Activated CD4-positive, alpha-beta T cell treated with anti-CD3 and anti-CD28 coated beads for 36 hours (primary cell): ENCODE data around the gene DBNL. TPM values are rescaled to one million over a fixed set of nuclear protein-coding genes. Genes with fewer than 3 reads are reported as not detected.

Source experiments
- ATAC-seq: fragments of 200-7000 bp; cut with Tn5 transposase; one replicate; pipeline ENCODE4 v1.10.0; 2021; ENCODE audit warnings: mild to moderate bottlenecking, moderate library complexity
- CTCF ChIA-PET: fragments of 350-600 bp; sonication (Branson Sonifier 250); formaldehyde crosslinking; loops from one replicate; lab custom pipeline; 2021; ENCODE audit warnings: antibody characterized with exemption; lab: Charles Lee
- POLR2A ChIA-PET: fragments of 350-600 bp; sonication (Branson Sonifier 250); formaldehyde crosslinking; loops from one replicate; lab custom pipeline; 2021; ENCODE audit warnings: antibody characterized with exemption, inconsistent platforms; lab: Charles Lee
- DNase-seq: peaks from one replicate; pipeline ENCODE4 v3.0.0-alpha.2; 2020
- H3K27ac Mint-ChIP-seq: one replicate; pipeline ENCODE4 v1.8.0; 2021; ENCODE audit warnings: mixed read lengths
- H3K27me3 Mint-ChIP-seq: one replicate; pipeline ENCODE4 v1.8.0; 2021; ENCODE audit warnings: mixed read lengths
- H3K36me3 Mint-ChIP-seq: one replicate; pipeline ENCODE4 v1.8.0; 2021; ENCODE audit warnings: low read depth, mixed read lengths
- H3K4me1 Mint-ChIP-seq: one replicate; pipeline ENCODE4 v1.8.0; 2021; ENCODE audit warnings: mixed read lengths
- H3K4me3 Mint-ChIP-seq: one replicate; pipeline ENCODE4 v1.8.0; 2021; ENCODE audit warnings: mild to moderate bottlenecking, moderate library complexity, mixed read lengths
- H3K9me3 Mint-ChIP-seq: one replicate; pipeline ENCODE4 v1.8.0; 2021; ENCODE audit warnings: low read depth, mixed read lengths
- intact Hi-C, 2 experiments: fragments of 100-400 bp; cut with DNase I in 1 of 2; cut with micrococcal nuclease in 1 of 2; formaldehyde crosslinking; loops; one replicate each; pipeline versions ENCODE4 v1.14.2 to v1.15.1; 2022 to 2024; cut with DNase I, micrococcal nuclease
- total RNA-seq, 2 experiments: library from RNA; stranded (reverse); gene quantifications; one replicate each; pipeline ENCODE4 v1.2.3, GENCODE V29; 2021

The DBNL gene
- total RNA-seq, 2 experiments from 2014 or later = 106 to 117 TPM

DNA sequence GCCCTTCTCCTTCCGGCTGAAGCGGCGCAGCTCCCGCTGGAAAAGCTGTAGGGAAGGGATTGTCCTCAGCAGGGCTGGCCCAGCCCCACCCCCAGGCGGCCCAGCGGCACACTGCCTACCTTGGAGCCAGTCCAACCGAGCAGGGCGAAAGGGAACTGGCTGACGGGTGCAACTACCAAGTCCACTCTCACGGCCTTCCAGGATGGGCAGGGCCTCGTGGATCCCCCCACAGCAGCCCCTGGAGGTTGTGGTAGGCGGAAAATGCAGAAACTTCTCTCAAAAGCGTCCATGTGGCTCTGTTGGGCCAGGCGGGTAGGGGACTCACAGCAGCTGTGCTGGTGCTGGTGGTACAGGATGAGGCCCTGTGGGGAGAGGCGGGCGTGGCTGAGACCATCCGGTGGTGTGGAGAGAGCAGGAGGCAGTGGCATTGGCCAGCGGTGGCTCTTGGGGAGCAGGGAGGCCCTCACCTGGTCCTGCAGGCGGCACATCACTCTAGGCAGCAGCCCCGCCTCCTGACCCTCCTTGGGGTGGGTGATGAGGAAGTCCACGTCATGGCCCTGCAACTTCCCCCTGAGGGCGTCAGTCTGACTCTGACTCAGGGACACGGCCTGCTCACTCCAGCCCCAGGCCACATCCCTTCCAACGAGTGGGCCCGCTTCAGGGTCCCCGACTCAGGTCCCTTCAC lies 29.3 kb downstream of the DBNL start:
- Mint-ChIP-seq H3K36me3 (peaks cover 42% of the 10 kb centered on the region), H3K9me3 (no peaks in the 10 kb centered on the region), H3K4me1 (peaks cover 12% of the 10 kb centered on the region), H3K27ac (peak overlapping the region; percentile 31), H3K27me3 (no peaks in the 10 kb centered on the region), H3K4me3 (no peak overlapping the region)
- intact Hi-C loops = no loop called here
- peak; percentile 81 for ATAC-seq
- CTCF ChIA-PET = no interaction called here
- peak; percentile 69 for DNase-seq
- POLR2A ChIA-PET = interaction anchor here (0.5 kb wide), 1 partner anchor 11 kb away, joined by 6 read pairs; no protein-coding TSS in a partner anchor

- no peaks in the 10 kb centered on the region for H3K9me3 Mint-ChIP-seq
- CTCF ChIA-PET = no interaction called here
- DNase-seq = no peak
- no peaks in the 10 kb centered on the region for H3K27me3 Mint-ChIP-seq
- ATAC-seq = no peak
- no peak overlapping the region for H3K4me3 Mint-ChIP-seq
- H3K4me1 Mint-ChIP-seq = peaks cover 12% of the 10 kb centered on the region
- POLR2A ChIA-PET = no interaction called here
- H3K36me3 Mint-ChIP-seq = peaks cover 42% of the 10 kb centered on the region
- intact Hi-C loops = no loop called here
- no peak overlapping the region for H3K27ac Mint-ChIP-seq
Observed at GRCh38 chr7:44074349-44074695, 29.8 kb downstream of the DBNL start.

GRCh38 chr7:44075296-44076075 lies 31.0 kb downstream of the DBNL start:
- ChIA-PET CTCF (no interaction called here), POLR2A (interaction anchor here (0.6 kb wide), 1 partner anchor 385 kb away, joined by 4 read pairs; no protein-coding TSS in a partner anchor)
- no peaks in the 10 kb centered on the region for H3K27me3 Mint-ChIP-seq
- H3K27ac Mint-ChIP-seq = no peak overlapping the region
- intact Hi-C loops = no loop called here
- peaks cover 17% of the 10 kb centered on the region for H3K4me1 Mint-ChIP-seq
- H3K9me3 Mint-ChIP-seq = no peaks in the 10 kb centered on the region
- ATAC-seq (no peak), DNase-seq (no peak)
- no peak overlapping the region for H3K4me3 Mint-ChIP-seq
- H3K36me3 Mint-ChIP-seq = peaks cover 47% of the 10 kb centered on the region

DNA sequence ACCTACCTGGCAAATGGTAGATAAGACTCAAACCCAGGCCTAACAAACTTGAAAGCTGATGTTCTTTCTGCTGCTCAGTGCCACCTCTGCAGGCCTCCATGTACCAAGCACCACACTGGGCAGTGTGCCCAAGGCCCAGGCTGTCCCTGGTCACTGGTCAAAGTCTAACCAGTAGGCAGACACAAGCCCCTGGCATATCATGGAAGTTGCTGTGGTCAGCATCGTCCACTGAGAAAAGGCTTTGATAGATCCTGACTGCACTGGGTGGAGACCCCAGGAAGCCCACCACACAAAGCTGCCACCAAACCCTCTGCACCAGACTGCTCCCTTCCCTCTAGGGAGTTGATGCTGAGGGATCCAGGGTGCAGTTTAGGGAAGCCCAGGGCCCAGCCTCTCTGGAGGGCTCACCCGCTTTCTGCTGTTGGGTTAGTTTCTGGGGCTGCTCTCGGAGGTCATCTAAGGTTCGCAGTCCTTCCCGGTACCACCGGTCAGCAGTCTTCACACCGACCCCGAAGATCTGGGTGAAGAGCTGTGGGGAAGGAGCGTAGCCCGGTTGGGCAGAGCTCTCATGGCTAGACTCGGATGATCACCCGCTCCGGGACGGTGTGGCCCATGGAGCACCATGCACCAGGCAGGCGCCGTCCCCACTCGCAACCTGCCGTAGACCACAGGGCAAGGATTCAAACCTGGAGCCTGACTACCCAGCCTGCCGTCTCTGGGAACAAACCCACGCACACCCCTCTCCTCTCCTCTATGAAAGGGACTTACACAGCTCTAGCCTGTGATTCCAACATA lies 31.8 kb downstream of the DBNL start:
- intact Hi-C loops = no loop called here
- Mint-ChIP-seq H3K9me3 (no peaks in the 10 kb centered on the region), H3K27me3 (no peaks in the 10 kb centered on the region), H3K36me3 (peaks cover 55% of the 10 kb centered on the region), H3K4me1 (peaks cover 26% of the 10 kb centered on the region), H3K27ac (no peak overlapping the region), H3K4me3 (no peak overlapping the region)
- ATAC-seq (no peak), DNase-seq (no peak)
- POLR2A ChIA-PET = no interaction called here
- CTCF ChIA-PET = interaction anchor here (0.6 to 0.8 kb wide), 2 partner anchors 9 to 119 kb away, joined by 3 to 4 read pairs; no protein-coding TSS in a partner anchor

- H3K36me3 Mint-ChIP-seq = peaks cover 57% of the 10 kb centered on the region
- CTCF ChIA-PET = interaction anchor here (0.6 to 0.8 kb wide), 2 partner anchors 10 to 119 kb away, joined by 3 to 4 read pairs; no protein-coding TSS in a partner anchor
Observed at GRCh38 chr7:44077061-44077460, 32.6 kb downstream of the DBNL start.

GRCh38 chr7:44077681-44078091 lies 33.2 kb downstream of the DBNL start:
- CTCF ChIA-PET = no interaction called here
- Mint-ChIP-seq H3K9me3 (no peaks in the 10 kb centered on the region), H3K4me3 (no peak overlapping the region), H3K27me3 (no peaks in the 10 kb centered on the region), H3K36me3 (peaks cover 53% of the 10 kb centered on the region), H3K27ac (peak overlapping the region; percentile 7), H3K4me1 (peaks cover 28% of the 10 kb centered on the region)
- intact Hi-C loops = no loop called here
- POLR2A ChIA-PET = no interaction called here
- DNase-seq (no peak), ATAC-seq (no peak)

More at GRCh38 chr7:44077061-44077460, 32.6 kb downstream of the DBNL start:
- Mint-ChIP-seq H3K27me3 (no peaks in the 10 kb centered on the region), H3K27ac (no peak overlapping the region), H3K4me1 (peaks cover 28% of the 10 kb centered on the region), H3K9me3 (no peaks in the 10 kb centered on the region), H3K4me3 (no peak overlapping the region)
- DNase-seq = no peak
- intact Hi-C loops = no loop called here
- ATAC-seq = no peak
- POLR2A ChIA-PET = no interaction called here

DNA sequence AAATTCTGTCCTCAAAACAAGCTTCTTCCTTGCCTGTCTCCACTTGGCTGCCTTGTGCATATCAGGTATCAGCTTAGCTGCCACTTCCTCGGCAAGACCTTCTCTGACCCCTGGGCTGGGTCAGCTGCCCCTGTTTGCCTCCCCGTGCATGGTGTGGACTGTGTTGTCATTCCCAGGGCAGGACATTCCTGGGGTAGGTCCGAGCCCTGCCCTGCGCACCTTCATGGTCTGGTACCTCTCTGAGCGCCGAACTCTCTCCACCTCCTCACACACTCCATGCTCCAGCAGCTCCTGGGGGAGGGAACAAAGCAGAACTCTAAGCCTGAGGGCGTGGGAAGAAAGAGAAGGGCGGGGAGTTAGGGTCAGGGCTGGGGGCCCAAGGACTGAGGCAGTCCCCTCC lies 34.0 kb downstream of the DBNL start:
- ChIA-PET POLR2A (no interaction called here), CTCF (no interaction called here)
- H3K4me1 Mint-ChIP-seq = peaks cover 34% of the 10 kb centered on the region
- intact Hi-C loops = no loop called here
- peaks cover 49% of the 10 kb centered on the region for H3K36me3 Mint-ChIP-seq
- no peak overlapping the region for H3K4me3 Mint-ChIP-seq
- no peaks in the 10 kb centered on the region for H3K27me3 Mint-ChIP-seq
- DNase-seq (no peak), ATAC-seq (no peak)
- peak overlapping the region; percentile 26 for H3K27ac Mint-ChIP-seq
- no peaks in the 10 kb centered on the region for H3K9me3 Mint-ChIP-seq

GRCh38 chr7:44079331-44080021 lies 35.0 kb downstream of the DBNL start:
- H3K4me1 Mint-ChIP-seq = peaks cover 38% of the 10 kb centered on the region
- intact Hi-C loops = loop anchor here (5.0 kb wide), 4 partner anchors 57 to 493 kb away; partner anchors contain the start of genes DDX56 (in 1 of the 2) and URGCP (in 1 of the 2)
- peaks cover 47% of the 10 kb centered on the region for H3K36me3 Mint-ChIP-seq
- ATAC-seq = no peak
- CTCF ChIA-PET = no interaction called here
- H3K4me3 Mint-ChIP-seq = no peak overlapping the region
- DNase-seq = no peak
- POLR2A ChIA-PET = no interaction called here
- no peaks in the 10 kb centered on the region for H3K27me3 Mint-ChIP-seq
- H3K27ac Mint-ChIP-seq = peak overlapping the region; percentile 13
- H3K9me3 Mint-ChIP-seq = no peaks in the 10 kb centered on the region

- Mint-ChIP-seq H3K4me3 (no peak overlapping the region), H3K4me1 (peaks cover 38% of the 10 kb centered on the region), H3K27ac (no peak overlapping the region), H3K36me3 (peaks cover 43% of the 10 kb centered on the region), H3K27me3 (no peaks in the 10 kb centered on the region), H3K9me3 (no peaks in the 10 kb centered on the region)
- ChIA-PET POLR2A (no interaction called here), CTCF (interaction anchor here (0.8 to 1.8 kb wide), 3 partner anchors 8 to 121 kb away, joined by 4 to 8 read pairs (median 5); partner anchors contain the start of gene YKT6)
- intact Hi-C loops = loop anchor here (5.0 kb wide), 4 partner anchors 58 to 492 kb away; partner anchors contain the start of genes DDX56 (in 1 of the 2) and URGCP (in 1 of the 2)
- no peak for ATAC-seq
- DNase-seq = no peak
Observed at GRCh38 chr7:44080118-44080517, 35.6 kb downstream of the DBNL start.

GRCh38 chr7:44080686-44081265 lies 36.3 kb downstream of the DBNL start:
- ATAC-seq (no peak), DNase-seq (no peak)
- Mint-ChIP-seq H3K36me3 (peaks cover 40% of the 10 kb centered on the region), H3K4me1 (peaks cover 38% of the 10 kb centered on the region), H3K27me3 (no peaks in the 10 kb centered on the region), H3K4me3 (peak overlapping the region; percentile 70), H3K9me3 (no peaks in the 10 kb centered on the region), H3K27ac (peak overlapping the region; percentile 93)
- intact Hi-C loops = loop anchor here (1.0 to 5.0 kb wide), 5 partner anchors 58 to 492 kb away; partner anchors contain the start of genes DDX56 (in 1 of the 2) and URGCP (in 1 of the 2)
- ChIA-PET CTCF (interaction anchor here (0.6 to 1.8 kb wide), 12 partner anchors 8 to 121 kb away, joined by 3 to 9 read pairs (median 4); partner anchors contain the start of gene YKT6), POLR2A (interaction anchor here (0.7 to 0.9 kb wide), 2 partner anchors 42 to 156 kb away, joined by 3 read pairs; no protein-coding TSS in a partner anchor)
